SK-N-SH treated with all-trans-retinoic acid at 6 μM for 48 hours (cell line): ENCODE measurements around the gene RBMS3.
A peak's percentile ranks its signal among the peaks of the same experiment; 100 is the strongest.

ENCODE experiments used
- ATAC-seq: fragments of 200-7000 bp; cut with Tn5 transposase; 3 replicates; pipeline ENCODE4 v1.9.1; 2020; ENCODE audit warnings: mild to moderate bottlenecking, moderate library complexity
- BACH2 ChIP-seq: fragments of 250-450 bp; sonication (Bioruptor Pico); IDR thresholded peaks from 2 replicates; pipeline ENCODE4 v1.9.0; 2021; ENCODE audit warnings: mild to moderate bottlenecking, borderline replicate concordance
- CREB5 ChIP-seq: fragments of 250-450 bp; sonication (Bioruptor Pico); IDR thresholded peaks from 2 replicates; pipeline ENCODE4 v1.5.1; 2020; ENCODE audit warnings: low read depth, mild to moderate bottlenecking, moderate library complexity
- CSDC2 ChIP-seq: fragments of 250-450 bp; sonication (Bioruptor Pico); IDR thresholded peaks from 2 replicates; pipeline ENCODE4 v1.5.0; 2020; ENCODE audit warnings: mild to moderate bottlenecking, moderate library complexity
- CSRNP3 ChIP-seq: fragments of 250-450 bp; sonication (Bioruptor Pico); IDR thresholded peaks from 2 replicates; pipeline ENCODE4 v1.5.1; 2021; ENCODE audit warnings: mild to moderate bottlenecking, moderate library complexity
- ESRRG ChIP-seq: fragments of 250-450 bp; sonication (Bioruptor Pico); IDR thresholded peaks from 2 replicates; pipeline ENCODE4 v1.6.1; 2021; ENCODE audit warnings: mild to moderate bottlenecking
- GLIS3 ChIP-seq: fragments of 250-450 bp; sonication (Bioruptor Pico); IDR thresholded peaks from 2 replicates; pipeline ENCODE4 v1.5.0; 2020; ENCODE audit warnings: mild to moderate bottlenecking, moderate library complexity
- ISL1 ChIP-seq: fragments of 250-450 bp; sonication (Bioruptor Pico); IDR thresholded peaks from 2 replicates; pipeline ENCODE4 v2.1.2; 2022; ENCODE audit warnings: mild to moderate bottlenecking, moderate library complexity
- PATZ1 ChIP-seq: fragments of 250-450 bp; sonication (Bioruptor Pico); IDR thresholded peaks from 2 replicates; pipeline ENCODE4 v1.8.0; 2020; ENCODE audit warnings: mild to moderate bottlenecking, moderate library complexity, borderline replicate concordance
- POU6F1 ChIP-seq: fragments of 250-450 bp; sonication (Bioruptor Pico); IDR thresholded peaks from 2 replicates; pipeline ENCODE4 v1.8.0; 2021; ENCODE audit warnings: low read depth, mild to moderate bottlenecking, moderate library complexity, borderline replicate concordance
- PPARA ChIP-seq: fragments of 250-450 bp; sonication (Bioruptor Pico); IDR thresholded peaks from 2 replicates; pipeline ENCODE4 v1.5.0; 2020; ENCODE audit warnings: mild to moderate bottlenecking, borderline replicate concordance
- RARB ChIP-seq: fragments of 250-450 bp; sonication (Bioruptor Pico); IDR thresholded peaks from 2 replicates; pipeline ENCODE4 v1.8.0; 2021; ENCODE audit warnings: mild to moderate bottlenecking, moderate library complexity
- TCF4 ChIP-seq: fragments of 250-450 bp; sonication (Bioruptor Pico); IDR thresholded peaks from 2 replicates; pipeline ENCODE4 v1.8.0; 2021; ENCODE audit warnings: mild to moderate bottlenecking, moderate library complexity, borderline replicate concordance
- TOX ChIP-seq: fragments of 250-450 bp; sonication (Bioruptor Pico); IDR thresholded peaks from 2 replicates; pipeline ENCODE4 v1.8.0; 2021; ENCODE audit warnings: mild to moderate bottlenecking, moderate library complexity, borderline replicate concordance
- TSHZ2 ChIP-seq: fragments of 250-450 bp; sonication (Bioruptor Pico); IDR thresholded peaks from 2 replicates; pipeline ENCODE4 v1.5.0; 2020; ENCODE audit warnings: mild to moderate bottlenecking, moderate library complexity
- ZC3H10 ChIP-seq: fragments of 250-450 bp; sonication (Bioruptor Pico); IDR thresholded peaks from 2 replicates; pipeline ENCODE4 v1.5.1; 2021; ENCODE audit warnings: mild to moderate bottlenecking, moderate library complexity
- ZFP30 ChIP-seq: fragments of 450-650 bp; formaldehyde crosslinking; IDR thresholded peaks from 2 replicates; pipeline ENCODE4 v1.5.0; 2022; ENCODE audit warnings: mild to moderate bottlenecking, moderate library complexity
- ZNF565 ChIP-seq: fragments of 450-650 bp; formaldehyde crosslinking; conservative IDR thresholded peaks from 2 replicates; pipeline ENCODE4 v1.5.0; 2020; ENCODE audit warnings: low read depth, mild to moderate bottlenecking, moderate library complexity
- ZNF8 ChIP-seq: fragments of 450-650 bp; formaldehyde crosslinking; IDR thresholded peaks from 2 replicates; pipeline ENCODE4 v1.5.0; 2020; ENCODE audit warnings: mild to moderate bottlenecking, moderate library complexity

RBMS3 gene

GRCh38 chr3:29758108-29758433 lies 477.2 kb downstream of the RBMS3 start (continued):
- TF ChIP-seq POU6F1 (CRISPR knock-in tag) = no peak
- TF ChIP-seq GLIS3 (CRISPR knock-in tag) = no peak
- no peak for TF ChIP-seq ZNF565 (CRISPR knock-in tag)
- TF ChIP-seq ZC3H10 (CRISPR knock-in tag) = no peak
- TF ChIP-seq CREB5 (CRISPR knock-in tag) = no peak
- no peak for TF ChIP-seq TSHZ2 (CRISPR knock-in tag)

- ATAC-seq = peak; percentile 21
- TF ChIP-seq ZC3H10 (CRISPR knock-in tag) (no peak), ESRRG (CRISPR knock-in tag) (no peak), PPARA (CRISPR knock-in tag) (no peak), PATZ1 (CRISPR knock-in tag) (no peak), TOX (CRISPR knock-in tag) (no peak; the same call in 1 of the 2 replicates), ZNF565 (CRISPR knock-in tag) (no peak), ISL1 (CRISPR knock-in tag) (peak; percentile 45; the same call in 1 of the 2 replicates)
Measured at GRCh38 chr3:29758434-29759322, 477.8 kb downstream of the RBMS3 start.

GRCh38 chr3:29759411-29760225 lies 478.7 kb downstream of the RBMS3 start:
- TF ChIP-seq RARB (CRISPR knock-in tag) (no peak), CSRNP3 (CRISPR knock-in tag) (no peak), CREB5 (CRISPR knock-in tag) (no peak), TSHZ2 (CRISPR knock-in tag) (no peak), TCF4 (CRISPR knock-in tag) (no peak), ISL1 (CRISPR knock-in tag) (no peak), TOX (CRISPR knock-in tag) (no peak), ZNF8 (no peak), GLIS3 (CRISPR knock-in tag) (no peak), CSDC2 (CRISPR knock-in tag) (no peak), POU6F1 (CRISPR knock-in tag) (no peak), ZNF565 (CRISPR knock-in tag) (no peak), BACH2 (CRISPR knock-in tag) (no peak), ZFP30 (no peak)
- peak; percentile 58 for ATAC-seq
